ENCODE data around the gene MRPL55.

DNA sequence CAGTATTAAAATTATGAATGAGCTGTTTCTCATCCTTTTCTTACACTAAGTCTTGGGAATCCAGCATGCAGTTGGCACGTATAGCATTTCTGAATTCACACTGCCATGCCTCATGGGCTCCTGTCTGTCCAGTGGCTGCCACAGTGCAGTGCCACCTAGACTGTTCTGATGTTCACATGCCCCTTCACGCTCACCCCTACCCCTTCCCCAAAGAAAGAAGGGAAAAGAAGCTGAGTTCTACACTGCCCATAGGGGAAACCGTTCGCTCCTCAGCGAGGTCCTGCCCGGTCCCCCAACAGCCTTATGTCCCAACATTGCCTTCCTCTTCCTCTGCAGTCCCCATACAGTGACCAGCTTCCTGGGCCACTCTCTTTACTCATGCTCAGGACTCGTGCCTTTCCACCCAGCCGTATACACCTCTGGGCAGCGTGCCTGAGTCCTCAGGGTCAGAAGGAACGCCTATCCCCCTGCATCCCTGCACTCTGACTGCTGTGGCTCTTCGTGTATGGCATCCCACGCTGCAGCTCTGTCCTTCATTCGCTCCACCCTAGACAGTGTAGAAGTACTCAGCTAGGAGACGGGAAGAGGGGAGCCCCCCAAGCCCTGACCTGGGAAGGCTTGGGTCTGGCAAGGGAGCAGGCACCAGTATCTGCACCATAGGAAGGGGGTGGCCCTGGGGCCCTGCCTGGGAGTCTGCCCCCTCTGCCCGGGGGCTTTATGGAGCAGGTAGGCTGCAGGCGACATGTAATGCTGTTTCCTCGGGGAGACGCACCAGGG lies 50.7 kb downstream of the MRPL55 start:
- TF ChIP-seq, protein P1, sequence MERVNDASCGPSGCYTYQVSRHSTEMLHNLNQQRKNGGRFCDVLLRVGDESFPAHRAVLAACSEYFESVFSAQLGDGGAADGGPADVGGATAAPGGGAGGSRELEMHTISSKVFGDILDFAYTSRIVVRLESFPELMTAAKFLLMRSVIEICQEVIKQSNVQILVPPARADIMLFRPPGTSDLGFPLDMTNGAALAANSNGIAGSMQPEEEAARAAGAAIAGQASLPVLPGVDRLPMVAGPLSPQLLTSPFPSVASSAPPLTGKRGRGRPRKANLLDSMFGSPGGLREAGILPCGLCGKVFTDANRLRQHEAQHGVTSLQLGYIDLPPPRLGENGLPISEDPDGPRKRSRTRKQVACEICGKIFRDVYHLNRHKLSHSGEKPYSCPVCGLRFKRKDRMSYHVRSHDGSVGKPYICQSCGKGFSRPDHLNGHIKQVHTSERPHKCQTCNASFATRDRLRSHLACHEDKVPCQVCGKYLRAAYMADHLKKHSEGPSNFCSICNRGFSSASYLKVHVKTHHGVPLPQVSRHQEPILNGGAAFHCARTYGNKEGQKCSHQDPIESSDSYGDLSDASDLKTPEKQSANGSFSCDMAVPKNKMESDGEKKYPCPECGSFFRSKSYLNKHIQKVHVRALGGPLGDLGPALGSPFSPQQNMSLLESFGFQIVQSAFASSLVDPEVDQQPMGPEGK (CRISPR knock-in tag; IDR thresholded peaks at IDR 0.05; ENCODE audit: borderline replicate concordance), result no peak
- TF ChIP-seq, protein P2, sequence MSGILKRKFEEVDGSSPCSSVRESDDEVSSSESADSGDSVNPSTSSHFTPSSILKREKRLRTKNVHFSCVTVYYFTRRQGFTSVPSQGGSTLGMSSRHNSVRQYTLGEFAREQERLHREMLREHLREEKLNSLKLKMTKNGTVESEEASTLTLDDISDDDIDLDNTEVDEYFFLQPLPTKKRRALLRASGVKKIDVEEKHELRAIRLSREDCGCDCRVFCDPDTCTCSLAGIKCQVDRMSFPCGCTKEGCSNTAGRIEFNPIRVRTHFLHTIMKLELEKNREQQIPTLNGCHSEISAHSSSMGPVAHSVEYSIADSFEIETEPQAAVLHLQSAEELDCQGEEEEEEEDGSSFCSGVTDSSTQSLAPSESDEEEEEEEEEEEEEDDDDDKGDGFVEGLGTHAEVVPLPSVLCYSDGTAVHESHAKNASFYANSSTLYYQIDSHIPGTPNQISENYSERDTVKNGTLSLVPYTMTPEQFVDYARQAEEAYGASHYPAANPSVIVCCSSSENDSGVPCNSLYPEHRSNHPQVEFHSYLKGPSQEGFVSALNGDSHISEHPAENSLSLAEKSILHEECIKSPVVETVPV (CRISPR knock-in tag; IDR thresholded peaks at IDR 0.05), result no peak
- TF ChIP-seq ZNF8 (CRISPR knock-in tag; IDR thresholded peaks at IDR 0.05) (no peak), PPARA (CRISPR knock-in tag; IDR thresholded peaks at IDR 0.05; ENCODE audit: borderline replicate concordance) (no peak), ZFP30 (CRISPR knock-in tag; IDR thresholded peaks at IDR 0.05) (no peak), ZC3H10 (CRISPR knock-in tag; IDR thresholded peaks at IDR 0.05) (no peak), TOX (CRISPR knock-in tag; IDR thresholded peaks at IDR 0.05; ENCODE audit: borderline replicate concordance) (no peak), ARNTL (CRISPR knock-in tag; IDR thresholded peaks at IDR 0.05; ENCODE audit: borderline replicate concordance, low read depth) (no peak), BACH2 (CRISPR knock-in tag; IDR thresholded peaks at IDR 0.05; ENCODE audit: borderline replicate concordance) (no peak)
- TF ChIP-seq, protein P3, sequence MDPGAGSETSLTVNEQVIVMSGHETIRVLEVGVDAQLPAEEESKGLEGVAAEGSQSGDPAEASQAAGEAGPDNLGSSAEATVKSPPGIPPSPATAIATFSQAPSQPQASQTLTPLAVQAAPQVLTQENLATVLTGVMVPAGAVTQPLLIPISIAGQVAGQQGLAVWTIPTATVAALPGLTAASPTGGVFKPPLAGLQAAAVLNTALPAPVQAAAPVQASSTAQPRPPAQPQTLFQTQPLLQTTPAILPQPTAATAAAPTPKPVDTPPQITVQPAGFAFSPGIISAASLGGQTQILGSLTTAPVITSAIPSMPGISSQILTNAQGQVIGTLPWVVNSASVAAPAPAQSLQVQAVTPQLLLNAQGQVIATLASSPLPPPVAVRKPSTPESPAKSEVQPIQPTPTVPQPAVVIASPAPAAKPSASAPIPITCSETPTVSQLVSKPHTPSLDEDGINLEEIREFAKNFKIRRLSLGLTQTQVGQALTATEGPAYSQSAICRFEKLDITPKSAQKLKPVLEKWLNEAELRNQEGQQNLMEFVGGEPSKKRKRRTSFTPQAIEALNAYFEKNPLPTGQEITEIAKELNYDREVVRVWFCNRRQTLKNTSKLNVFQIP (CRISPR knock-in tag; IDR thresholded peaks at IDR 0.05; ENCODE audit: borderline replicate concordance, low read depth), result no peak

Measured in SK-N-SH treated with all-trans-retinoic acid at 6 μM for 48 hours (cell line).